Upper lobe of right lung (tissue), 1 donor: Measurements from ENCODE around the gene TOM1L2. TPM values are rescaled to one million over a fixed set of nuclear protein-coding genes. Genes with fewer than 3 reads are reported as not detected.
A peak's percentile ranks its signal among the peaks of the same experiment; 100 is the strongest.

Experiments
- ATAC-seq: fragments of 200-7000 bp; cut with Tn5 transposase; one replicate; pipeline ENCODE4 v1.9.1; 2020; ENCODE audit warnings: mild to moderate bottlenecking, moderate library complexity
- DNase-seq: peaks from one replicate; pipeline ENCODE4 v3.0.0-alpha.2; 2020
- H3K27ac ChIP-seq: fragments of 200-600 bp; one replicate; pipeline ENCODE4 v1.8.0; 2022
- H3K27me3 ChIP-seq: fragments of 200-600 bp; one replicate; pipeline ENCODE4 v1.8.0; 2022; ENCODE audit warnings: mild to moderate bottlenecking
- H3K36me3 ChIP-seq: fragments of 200-600 bp; one replicate; pipeline ENCODE4 v1.8.0; 2022
- H3K4me1 ChIP-seq: fragments of 200-600 bp; one replicate; pipeline ENCODE4 v1.8.0; 2022
- H3K4me3 ChIP-seq: fragments of 200-600 bp; one replicate; pipeline ENCODE4 v1.8.0; 2022; ENCODE audit warnings: mild to moderate bottlenecking
- H3K9me3 ChIP-seq: fragments of 200-600 bp; one replicate; pipeline ENCODE4 v1.8.0; 2022
- CTCF ChIP-seq: fragments of 200-600 bp; IDR thresholded peaks from one replicate; pipeline ENCODE4 v1.8.0; 2022; ENCODE audit warnings: antibody characterized with exemption
- intact Hi-C: fragments of 100-400 bp; cut with DNase I; formaldehyde crosslinking; loops from one replicate; pipeline ENCODE4 v1.11.0; 2022
- total RNA-seq: library from RNA; stranded (reverse); fragmentation: NEBNext Ultra II Directional; extraction: Animal tissue kit (Norgen Biotek cat#: 25700); gene quantifications from one replicate; pipeline ENCODE4 v1.2.1, GENCODE V29; 2021
- donor health status: DM: no; HTN: yes; CAD: no; lungs with severe emphysema.

TOM1L2 gene
- total RNA-seq, 1 donor from 2014 or later, result 76.7 TPM

GRCh38 chr17:17847726-17848125 lies 124.5 kb downstream of the TOM1L2 start:
- H3K4me1 ChIP-seq, result peaks cover 52% of the 10 kb centered on the region

GRCh38 chr17:17847118-17847689 lies 125.0 kb downstream of the TOM1L2 start:
- H3K27me3 ChIP-seq, result no peaks in the 10 kb centered on the region
- ATAC-seq (no peak), DNase-seq (no peak)
- intact Hi-C loops, result no loop called here
- no peaks in the 10 kb centered on the region for H3K36me3 ChIP-seq
- H3K4me3 ChIP-seq, result no peak overlapping the region
- H3K9me3 ChIP-seq, result no peaks in the 10 kb centered on the region
- H3K27ac ChIP-seq, result no peak overlapping the region
- H3K4me1 ChIP-seq, result peaks cover 58% of the 10 kb centered on the region
- no peak for TF ChIP-seq CTCF

More at GRCh38 chr17:17847726-17848125, 124.5 kb downstream of the TOM1L2 start:
- Histone ChIP-seq H3K36me3 (no peaks in the 10 kb centered on the region), H3K27ac (peak overlapping the region; percentile 79), H3K27me3 (no peaks in the 10 kb centered on the region), H3K9me3 (no peaks in the 10 kb centered on the region), H3K4me3 (no peak overlapping the region)
- intact Hi-C loops, result no loop called here
- DNase-seq (no peak), ATAC-seq (no peak)
- no peak for TF ChIP-seq CTCF

- no peak overlapping the region for H3K27ac ChIP-seq
- no peak overlapping the region for H3K4me3 ChIP-seq
- ATAC-seq, result no peak
- H3K9me3 ChIP-seq, result no peaks in the 10 kb centered on the region
- no peaks in the 10 kb centered on the region for H3K27me3 ChIP-seq
- TF ChIP-seq CTCF, result no peak
- no peaks in the 10 kb centered on the region for H3K36me3 ChIP-seq
- DNase-seq, result no peak
- intact Hi-C loops, result no loop called here
- H3K4me1 ChIP-seq, result peaks cover 60% of the 10 kb centered on the region
These were observed 125.6 kb downstream of the TOM1L2 start for GRCh38 chr17:17846645-17847044.

DNA sequence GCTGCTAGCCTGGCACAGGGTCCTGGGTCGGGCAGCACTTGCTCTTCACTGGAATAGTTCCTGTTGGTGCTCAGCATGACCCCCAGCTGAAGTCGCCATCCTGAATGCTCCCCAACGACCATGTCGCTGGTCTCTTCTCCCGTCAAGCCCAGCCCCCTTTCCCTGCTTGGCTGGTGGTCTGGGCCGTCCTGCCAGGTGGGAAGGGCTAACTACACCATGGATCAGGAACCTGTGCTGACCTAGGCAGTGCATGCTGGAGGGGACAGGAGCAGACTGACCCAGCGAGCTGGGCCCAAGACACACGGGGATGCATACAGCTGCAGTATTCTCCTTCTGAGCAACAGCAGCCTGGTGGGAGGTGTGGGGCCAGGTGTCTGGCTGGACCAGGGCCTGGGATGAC lies 126.2 kb downstream of the TOM1L2 start:
- Histone ChIP-seq H3K9me3 (no peaks in the 10 kb centered on the region), H3K4me3 (no peak overlapping the region), H3K36me3 (no peaks in the 10 kb centered on the region), H3K27me3 (no peaks in the 10 kb centered on the region), H3K4me1 (peaks cover 60% of the 10 kb centered on the region), H3K27ac (no peak overlapping the region)
- ATAC-seq (no peak), DNase-seq (no peak)
- no peak for TF ChIP-seq CTCF
- intact Hi-C loops, result no loop called here

- DNase-seq (no peak), ATAC-seq (no peak)
- Histone ChIP-seq H3K27me3 (no peaks in the 10 kb centered on the region), H3K9me3 (no peaks in the 10 kb centered on the region), H3K27ac (no peak overlapping the region), H3K36me3 (no peaks in the 10 kb centered on the region), H3K4me3 (no peak overlapping the region), H3K4me1 (peaks cover 61% of the 10 kb centered on the region)
- intact Hi-C loops, result no loop called here
- no peak for TF ChIP-seq CTCF
These were observed 127.0 kb downstream of the TOM1L2 start for GRCh38 chr17:17845046-17845775.
